Epithelial cell of esophagus (primary cell): ENCODE results near the gene IYD.

Experiments used
- DNase-seq: peaks from one replicate; pipeline ENCODE4 v3.0.0; 2010; ENCODE audit warnings: low read depth
- H3K4me3 ChIP-seq: 2 replicates; pipeline ENCODE4 v1.5.1; 2011; ENCODE audit warnings: mild to moderate bottlenecking, low read length, control low read depth
- TF ChIP-seq, protein P1 (sequence below): IDR thresholded peaks from 2 replicates; pipeline ENCODE4 v1.5.1; 2011; ENCODE audit warnings: low read depth, mild to moderate bottlenecking, low read length, control low read depth, inconsistent platforms; ENCODE audit not compliant: insufficient read depth; ENCODE audit errors: missing control alignments

The IYD gene

DNA sequence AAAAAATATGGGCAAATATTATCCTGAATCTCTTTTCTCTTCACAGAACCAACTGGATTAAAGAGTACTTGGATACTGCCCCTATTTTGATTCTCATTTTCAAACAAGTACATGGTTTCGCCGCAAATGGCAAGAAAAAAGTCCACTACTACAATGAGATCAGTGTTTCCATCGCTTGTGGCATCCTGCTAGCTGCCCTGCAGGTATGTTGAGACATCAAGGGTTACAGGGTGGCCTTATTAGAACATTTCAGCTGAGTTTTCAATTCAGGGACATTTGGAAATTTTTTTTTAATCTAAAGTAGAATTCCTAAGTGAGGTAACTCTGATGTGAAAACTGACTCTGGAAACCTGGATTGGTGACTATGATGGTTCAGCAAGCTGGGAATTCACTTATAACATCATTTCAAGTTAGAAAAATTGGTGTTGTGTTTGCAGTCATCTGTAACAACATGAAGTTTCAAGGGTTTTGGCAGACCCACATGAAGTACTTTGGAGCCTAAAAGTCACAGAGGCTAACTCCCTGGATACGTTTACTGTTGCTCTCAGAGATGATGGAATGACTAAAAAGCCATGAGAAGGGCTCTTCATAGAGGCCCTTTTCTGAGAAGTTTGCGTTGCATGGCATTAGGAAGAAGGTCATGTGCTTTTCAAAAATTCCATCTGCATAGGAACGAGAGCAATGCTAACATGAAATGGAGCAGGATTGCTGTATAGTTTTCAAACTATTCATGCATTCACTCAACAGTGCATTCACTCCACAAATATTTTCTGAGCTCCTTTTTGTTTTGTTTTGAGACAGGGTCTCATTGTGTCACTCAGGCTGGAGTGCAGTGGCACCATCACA is 25.5 kb downstream of the IYD start:
- no peak overlapping the region for H3K4me3 ChIP-seq
- TF ChIP-seq, protein P1, sequence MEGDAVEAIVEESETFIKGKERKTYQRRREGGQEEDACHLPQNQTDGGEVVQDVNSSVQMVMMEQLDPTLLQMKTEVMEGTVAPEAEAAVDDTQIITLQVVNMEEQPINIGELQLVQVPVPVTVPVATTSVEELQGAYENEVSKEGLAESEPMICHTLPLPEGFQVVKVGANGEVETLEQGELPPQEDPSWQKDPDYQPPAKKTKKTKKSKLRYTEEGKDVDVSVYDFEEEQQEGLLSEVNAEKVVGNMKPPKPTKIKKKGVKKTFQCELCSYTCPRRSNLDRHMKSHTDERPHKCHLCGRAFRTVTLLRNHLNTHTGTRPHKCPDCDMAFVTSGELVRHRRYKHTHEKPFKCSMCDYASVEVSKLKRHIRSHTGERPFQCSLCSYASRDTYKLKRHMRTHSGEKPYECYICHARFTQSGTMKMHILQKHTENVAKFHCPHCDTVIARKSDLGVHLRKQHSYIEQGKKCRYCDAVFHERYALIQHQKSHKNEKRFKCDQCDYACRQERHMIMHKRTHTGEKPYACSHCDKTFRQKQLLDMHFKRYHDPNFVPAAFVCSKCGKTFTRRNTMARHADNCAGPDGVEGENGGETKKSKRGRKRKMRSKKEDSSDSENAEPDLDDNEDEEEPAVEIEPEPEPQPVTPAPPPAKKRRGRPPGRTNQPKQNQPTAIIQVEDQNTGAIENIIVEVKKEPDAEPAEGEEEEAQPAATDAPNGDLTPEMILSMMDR, result no peak
- DNase-seq, result no peak

DNA sequence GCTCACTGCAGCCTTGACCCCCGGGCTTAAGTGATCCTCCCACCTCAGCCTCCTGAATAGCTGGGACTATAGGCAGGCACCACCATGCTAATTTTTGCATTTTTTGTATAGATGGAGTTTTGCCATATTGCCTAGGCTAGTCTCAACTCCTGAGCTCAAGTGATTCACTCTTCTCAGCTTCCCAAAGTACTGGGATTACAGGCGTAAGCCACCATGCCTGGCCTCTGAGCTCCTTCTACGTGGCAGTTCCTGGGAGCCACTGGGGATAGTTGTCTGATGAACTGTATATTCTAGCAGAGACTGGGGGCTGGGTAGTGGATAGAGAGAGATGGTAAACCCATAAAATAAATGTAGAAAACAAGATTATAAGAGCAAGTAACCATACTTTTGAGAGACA is 26.1 kb downstream of the IYD start:
- TF ChIP-seq, protein P1, result no peak
- no peak overlapping the region for H3K4me3 ChIP-seq
- no peak for DNase-seq

DNA sequence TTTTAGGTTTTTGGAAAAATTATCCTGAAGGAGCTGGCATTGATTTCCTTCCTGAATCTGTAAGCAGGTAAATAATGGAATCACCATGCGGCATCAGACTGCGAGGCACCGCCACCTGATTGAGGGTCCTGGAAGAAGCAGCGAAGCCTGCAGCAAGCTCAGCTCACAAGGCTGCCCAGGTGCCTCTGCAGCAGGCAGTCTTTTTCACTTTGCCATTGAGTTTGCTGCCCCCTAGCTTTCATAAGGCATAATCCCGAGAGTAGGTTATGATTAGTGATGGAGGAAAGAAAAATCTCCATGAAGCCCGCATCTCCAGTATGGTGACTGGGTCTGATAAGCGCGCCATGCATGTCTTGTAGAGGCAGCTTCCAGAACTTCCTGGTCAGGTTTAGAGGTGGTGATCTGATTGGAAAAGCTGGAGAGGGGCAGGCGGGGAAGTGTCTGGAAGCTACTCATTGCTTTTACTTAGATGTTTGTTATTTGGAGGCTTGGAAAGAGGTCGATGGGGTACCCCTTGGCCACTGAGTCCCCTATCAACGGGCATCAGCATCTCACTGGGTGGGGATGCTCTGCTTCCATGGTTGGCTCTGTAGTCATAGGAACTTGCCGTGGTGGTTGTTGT is 26.7 kb downstream of the IYD start:
- no peak overlapping the region for H3K4me3 ChIP-seq
- peak; percentile 78 for DNase-seq
- TF ChIP-seq, protein P1, result peak; percentile 83

DNA sequence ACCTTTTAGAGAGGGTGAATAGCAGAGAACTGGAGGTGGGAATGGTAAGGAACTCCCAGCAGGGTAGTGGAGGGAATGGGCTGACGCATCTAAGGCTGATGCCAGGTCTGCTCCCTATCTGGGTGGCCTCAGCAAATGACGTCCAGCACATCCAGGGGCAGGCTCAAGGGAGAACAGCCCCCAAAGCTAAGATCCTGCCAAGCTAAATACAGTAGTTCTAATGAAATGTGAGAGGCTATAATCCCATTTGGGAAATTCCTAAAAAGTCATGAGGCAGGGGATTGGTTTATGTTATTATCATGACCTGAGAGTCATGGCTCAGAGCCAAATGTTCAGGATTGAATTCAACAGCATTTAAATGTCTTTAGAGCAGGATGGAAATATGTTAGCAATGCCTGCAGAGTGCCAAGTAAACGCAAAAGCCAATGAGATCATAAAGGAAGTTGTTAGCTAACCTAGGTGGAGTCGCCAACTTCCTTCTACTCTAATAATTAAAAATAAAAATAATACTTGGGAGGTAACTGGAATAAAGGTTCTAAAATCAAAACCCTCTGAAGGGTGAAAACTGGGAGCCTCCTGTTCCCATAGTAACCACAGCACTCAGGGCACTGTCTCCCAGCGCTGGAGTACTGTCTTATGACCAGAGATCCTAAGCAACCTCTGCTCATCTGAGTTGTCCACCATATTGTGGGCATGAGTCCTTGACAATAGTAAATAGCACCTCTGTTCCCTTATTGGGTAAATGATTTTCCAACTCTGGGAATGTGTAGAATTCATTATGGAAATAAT is 34.8 kb downstream of the IYD start:
- DNase-seq, result peak; percentile 85
- TF ChIP-seq, protein P1, result no peak
- H3K4me3 ChIP-seq, result no peak overlapping the region

DNA sequence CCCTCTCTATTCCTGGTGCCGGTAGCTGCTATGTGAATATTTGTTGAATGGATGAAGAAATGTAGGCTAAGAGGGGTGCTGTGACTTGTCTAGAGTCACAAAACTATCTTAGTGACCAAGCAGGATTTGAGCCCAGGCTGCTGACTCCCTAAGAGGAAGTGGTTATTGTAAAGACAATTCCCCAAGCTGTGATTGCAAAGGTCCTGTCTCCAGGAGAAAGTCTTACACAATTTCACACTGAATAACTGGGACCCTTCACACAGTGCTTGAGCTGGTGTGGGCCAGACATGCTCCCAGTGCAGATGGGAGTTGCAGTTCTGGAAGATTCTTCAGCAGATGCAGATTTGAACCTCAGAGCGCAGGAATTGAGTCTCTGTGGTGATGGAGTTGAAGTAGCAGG is 38.1 kb downstream of the IYD start:
- DNase-seq, result peak; percentile 19
- no peak overlapping the region for H3K4me3 ChIP-seq
- TF ChIP-seq, protein P1, result no peak

DNA sequence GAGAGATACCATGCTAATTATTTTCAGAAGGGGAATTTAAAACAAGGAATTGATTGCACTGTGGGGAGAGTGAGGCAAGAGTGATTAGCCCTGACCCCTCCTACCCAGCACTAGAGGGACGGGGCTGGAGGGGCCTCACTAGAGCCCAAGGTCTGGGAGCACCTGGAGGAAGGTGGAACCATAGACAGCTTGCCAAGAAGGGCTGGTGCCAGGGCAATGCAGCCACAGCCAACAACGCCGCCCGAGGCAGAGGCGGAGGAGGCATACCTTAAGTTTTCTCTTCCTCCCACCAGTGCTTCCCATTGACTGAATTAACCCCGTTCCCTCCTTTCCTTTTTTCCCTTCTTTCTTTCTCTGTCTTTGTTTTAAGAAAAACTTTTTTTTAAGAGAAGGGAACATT is 40.0 kb downstream of the IYD start:
- TF ChIP-seq, protein P1, result no peak
- H3K4me3 ChIP-seq, result no peak overlapping the region

More for the DNA sequence above, 40.0 kb downstream of the IYD start:
- DNase-seq, result peak; percentile 45
